Panc1 (cell line): ENCODE measurements around the gene NUDT3. TPM values are rescaled to one million over a fixed set of nuclear protein-coding genes. Genes with fewer than 3 reads are reported as not detected.

Experiments
- ATAC-seq: fragments of 200-7000 bp; cut with Tn5 transposase; 2 replicates; pipeline ENCODE4 v1.9.1; 2020; ENCODE audit warnings: mild to moderate bottlenecking, moderate library complexity
- BruUV-seq: library from RNA; stranded (reverse); fragments of 400-500 nt; replicated peaks from 2 replicates; lab custom pipeline; 2021; lab: Mats Ljungman, UMichigan
- CTCF ChIA-PET: fragments of 300-600 bp; sonication (Branson Sonifier 250); formaldehyde crosslinking; loops from one replicate; lab custom pipeline; 2022; ENCODE audit warnings: antibody characterized with exemption; lab: Charles Lee
- POLR2A ChIA-PET: fragments of 300-600 bp; sonication (Branson Sonifier 250); formaldehyde crosslinking; loops from one replicate; lab custom pipeline; 2022; ENCODE audit warnings: antibody characterized with exemption; lab: Charles Lee
- DNase-seq: peaks from one replicate; pipeline ENCODE4 v3.0.0-alpha.2; 2010; ENCODE audit warnings: low read depth, low spot score
- H3K27ac ChIP-seq: 2 replicates; pipeline ENCODE4 v1.5.1; 2011; ENCODE audit warnings: mild to moderate bottlenecking, low read length, inconsistent platforms
- H3K27me3 ChIP-seq: fragments of 200-500 bp; sonication (Bioruptor generic); 2 replicates; pipeline ENCODE4 v1.6.0; 2014; ENCODE audit warnings: low read length, inconsistent platforms; ENCODE audit not compliant: control insufficient read depth, insufficient read depth
- H3K36me3 ChIP-seq: fragments of 200-500 bp; sonication (Bioruptor generic); 2 replicates; pipeline ENCODE4 v1.5.1; 2014; ENCODE audit warnings: inconsistent platforms, mild to moderate bottlenecking, low read length, moderate library complexity; ENCODE audit not compliant: control insufficient read depth, insufficient read depth
- H3K4me1 ChIP-seq: 2 replicates; pipeline ENCODE4 v1.5.1; 2011; ENCODE audit warnings: inconsistent platforms, mild to moderate bottlenecking, low read length, moderate library complexity; ENCODE audit not compliant: control insufficient read depth, insufficient read depth
- H3K4me3 ChIP-seq, 2 experiments: 2 replicates each; pipeline ENCODE4 v1.5.1; 2011 to 2012; ENCODE audit warnings: low read depth in 2 of 2, low read length in 2 of 2, mild to moderate bottlenecking in 2 of 2, inconsistent platforms in 1 of 2, moderate library complexity in 1 of 2
- H3K9me3 ChIP-seq: fragments of 200-500 bp; sonication (Bioruptor generic); 2 replicates; pipeline ENCODE4 v1.5.1; 2014; ENCODE audit warnings: low read depth, mild to moderate bottlenecking, inconsistent platforms, low read length, moderate library complexity; ENCODE audit not compliant: control insufficient read depth, insufficient read depth
- POLR2AphosphoS5 ChIP-seq: IDR thresholded peaks from 2 replicates; pipeline ENCODE4 v1.6.1; 2012; ENCODE audit warnings: mild to moderate bottlenecking, low read depth, low read length, moderate library complexity
- SIN3A ChIP-seq: IDR thresholded peaks from 2 replicates; pipeline ENCODE4 v1.6.1; 2012; ENCODE audit warnings: low read depth, mild to moderate bottlenecking, low read length, moderate library complexity, borderline replicate concordance; ENCODE audit not compliant: insufficient read depth
- TCF7L2 ChIP-seq: IDR thresholded peaks from 2 replicates; pipeline ENCODE4 v1.6.1; 2011; ENCODE audit warnings: mild to moderate bottlenecking, low read depth, low read length, inconsistent platforms
- in situ Hi-C: cut with HindIII; loops from 2 replicates; pipeline ENCODE4 v1.10.0; 2016; ENCODE audit warnings: low sequenced_read_pairs, low pct_unique_long_range_greater_than_20kb
- intact Hi-C: fragments of 100-400 bp; cut with micrococcal nuclease; formaldehyde crosslinking; loops from one replicate; pipeline ENCODE4 v1.10.0; 2022; ENCODE audit not compliant: unreplicated experiment
- total RNA-seq: library from RNA; stranded (reverse); gene quantifications from one replicate; pipeline ENCODE4 v1.2.1, GENCODE V29; 2021; ENCODE audit not compliant: unreplicated experiment
- TF ChIP-seq, protein P1 (sequence below), 2 experiments: IDR thresholded peaks; 2 replicates each; pipeline ENCODE4 v1.6.1; 2011 to 2012; ENCODE audit warnings: low read depth in 2 of 2, control low read depth in 1 of 2, low read length in 1 of 2, mild to moderate bottlenecking in 1 of 2, moderate library complexity in 1 of 2; ENCODE audit not compliant: insufficient read depth in 1 of 2
- TF ChIP-seq, protein P2 (sequence below): fragments of 450-650 bp; IDR thresholded peaks from 2 replicates; pipeline ENCODE4 v1.5.1; 2017; ENCODE audit warnings: mild to moderate bottlenecking

NUDT3 gene
- total RNA-seq, 1 experiment from 2014 or later = 25.9 TPM

DNA sequence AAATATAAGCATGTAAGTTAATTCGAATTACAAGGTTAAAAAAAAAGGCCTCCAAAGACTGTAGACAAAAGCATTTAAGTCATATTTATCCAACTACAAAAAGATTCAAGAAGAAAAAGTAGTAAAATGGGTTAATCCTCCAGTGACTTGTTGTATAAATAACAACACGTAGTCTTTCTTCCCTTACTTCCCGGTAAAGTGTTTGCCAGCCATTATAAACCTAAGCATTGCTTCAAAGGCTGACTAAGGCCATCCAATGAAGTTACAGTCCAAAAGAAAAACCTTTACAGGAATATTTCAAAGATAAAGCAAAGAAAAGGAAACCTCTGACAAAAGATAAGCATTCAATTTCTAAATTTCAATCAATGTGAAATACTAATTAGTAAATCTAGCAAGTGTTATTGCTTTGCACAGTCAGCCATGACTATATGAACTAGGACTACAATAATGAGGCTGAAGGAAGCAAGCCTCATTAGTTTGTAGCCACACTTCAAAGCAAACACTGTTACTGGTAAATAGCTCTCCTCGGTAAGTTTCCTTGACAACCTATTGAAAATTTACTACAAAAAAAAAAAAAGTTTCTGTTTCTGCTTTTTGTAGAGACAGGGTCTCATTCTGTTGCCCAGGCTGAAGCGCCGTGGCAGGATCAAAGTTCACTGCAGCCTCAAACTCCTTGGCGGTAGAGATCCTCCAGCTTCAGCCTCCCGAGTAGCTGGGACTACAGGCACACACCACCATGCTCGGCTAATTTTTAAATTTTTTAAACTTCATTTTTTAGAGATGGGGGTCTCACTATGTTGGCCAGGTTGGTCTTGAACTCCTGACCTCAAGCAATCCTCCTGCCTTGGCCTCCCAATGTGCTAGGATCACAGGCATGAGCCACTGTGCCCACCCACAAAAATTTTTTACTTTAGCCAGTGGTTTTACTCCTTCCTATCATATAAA, 46.0 kb downstream of the NUDT3 start:
- ATAC-seq (no peak), DNase-seq (no peak)
- Histone ChIP-seq H3K4me3 (no peak overlapping the region), H3K9me3 (no peaks in the 10 kb centered on the region), H3K27me3 (no peaks in the 10 kb centered on the region), H3K36me3 (no peaks in the 10 kb centered on the region), H3K27ac (no peak overlapping the region), H3K4me1 (peaks cover 10% of the 10 kb centered on the region; the same call in 1 of the 2 replicates)
- TF ChIP-seq SIN3A (no peak), POLR2AphosphoS5 (no peak), TCF7L2 (no peak)
- TF ChIP-seq, protein P1, sequence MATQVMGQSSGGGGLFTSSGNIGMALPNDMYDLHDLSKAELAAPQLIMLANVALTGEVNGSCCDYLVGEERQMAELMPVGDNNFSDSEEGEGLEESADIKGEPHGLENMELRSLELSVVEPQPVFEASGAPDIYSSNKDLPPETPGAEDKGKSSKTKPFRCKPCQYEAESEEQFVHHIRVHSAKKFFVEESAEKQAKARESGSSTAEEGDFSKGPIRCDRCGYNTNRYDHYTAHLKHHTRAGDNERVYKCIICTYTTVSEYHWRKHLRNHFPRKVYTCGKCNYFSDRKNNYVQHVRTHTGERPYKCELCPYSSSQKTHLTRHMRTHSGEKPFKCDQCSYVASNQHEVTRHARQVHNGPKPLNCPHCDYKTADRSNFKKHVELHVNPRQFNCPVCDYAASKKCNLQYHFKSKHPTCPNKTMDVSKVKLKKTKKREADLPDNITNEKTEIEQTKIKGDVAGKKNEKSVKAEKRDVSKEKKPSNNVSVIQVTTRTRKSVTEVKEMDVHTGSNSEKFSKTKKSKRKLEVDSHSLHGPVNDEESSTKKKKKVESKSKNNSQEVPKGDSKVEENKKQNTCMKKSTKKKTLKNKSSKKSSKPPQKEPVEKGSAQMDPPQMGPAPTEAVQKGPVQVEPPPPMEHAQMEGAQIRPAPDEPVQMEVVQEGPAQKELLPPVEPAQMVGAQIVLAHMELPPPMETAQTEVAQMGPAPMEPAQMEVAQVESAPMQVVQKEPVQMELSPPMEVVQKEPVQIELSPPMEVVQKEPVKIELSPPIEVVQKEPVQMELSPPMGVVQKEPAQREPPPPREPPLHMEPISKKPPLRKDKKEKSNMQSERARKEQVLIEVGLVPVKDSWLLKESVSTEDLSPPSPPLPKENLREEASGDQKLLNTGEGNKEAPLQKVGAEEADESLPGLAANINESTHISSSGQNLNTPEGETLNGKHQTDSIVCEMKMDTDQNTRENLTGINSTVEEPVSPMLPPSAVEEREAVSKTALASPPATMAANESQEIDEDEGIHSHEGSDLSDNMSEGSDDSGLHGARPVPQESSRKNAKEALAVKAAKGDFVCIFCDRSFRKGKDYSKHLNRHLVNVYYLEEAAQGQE (IDR thresholded peaks at IDR 0.05; ENCODE audit: insufficient read depth in 1 of 2, low read depth in 2 of 2, low read length in 1 of 2) = no peak
- TF ChIP-seq, protein P2, sequence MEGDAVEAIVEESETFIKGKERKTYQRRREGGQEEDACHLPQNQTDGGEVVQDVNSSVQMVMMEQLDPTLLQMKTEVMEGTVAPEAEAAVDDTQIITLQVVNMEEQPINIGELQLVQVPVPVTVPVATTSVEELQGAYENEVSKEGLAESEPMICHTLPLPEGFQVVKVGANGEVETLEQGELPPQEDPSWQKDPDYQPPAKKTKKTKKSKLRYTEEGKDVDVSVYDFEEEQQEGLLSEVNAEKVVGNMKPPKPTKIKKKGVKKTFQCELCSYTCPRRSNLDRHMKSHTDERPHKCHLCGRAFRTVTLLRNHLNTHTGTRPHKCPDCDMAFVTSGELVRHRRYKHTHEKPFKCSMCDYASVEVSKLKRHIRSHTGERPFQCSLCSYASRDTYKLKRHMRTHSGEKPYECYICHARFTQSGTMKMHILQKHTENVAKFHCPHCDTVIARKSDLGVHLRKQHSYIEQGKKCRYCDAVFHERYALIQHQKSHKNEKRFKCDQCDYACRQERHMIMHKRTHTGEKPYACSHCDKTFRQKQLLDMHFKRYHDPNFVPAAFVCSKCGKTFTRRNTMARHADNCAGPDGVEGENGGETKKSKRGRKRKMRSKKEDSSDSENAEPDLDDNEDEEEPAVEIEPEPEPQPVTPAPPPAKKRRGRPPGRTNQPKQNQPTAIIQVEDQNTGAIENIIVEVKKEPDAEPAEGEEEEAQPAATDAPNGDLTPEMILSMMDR = no peak
- CTCF ChIA-PET = interaction anchor here (0.6 kb wide), 1 partner anchor 147 kb away, joined by 3 read pairs; no protein-coding TSS in a partner anchor
- POLR2A ChIA-PET = interaction anchor here (0.6 to 0.7 kb wide), 2 partner anchors 52 to 123 kb away, joined by 3 to 4 read pairs; no protein-coding TSS in a partner anchor
- BruUV-seq = no TSS peak
- intact Hi-C loops = no loop called here
- in situ Hi-C loops = no loop called here

DNA sequence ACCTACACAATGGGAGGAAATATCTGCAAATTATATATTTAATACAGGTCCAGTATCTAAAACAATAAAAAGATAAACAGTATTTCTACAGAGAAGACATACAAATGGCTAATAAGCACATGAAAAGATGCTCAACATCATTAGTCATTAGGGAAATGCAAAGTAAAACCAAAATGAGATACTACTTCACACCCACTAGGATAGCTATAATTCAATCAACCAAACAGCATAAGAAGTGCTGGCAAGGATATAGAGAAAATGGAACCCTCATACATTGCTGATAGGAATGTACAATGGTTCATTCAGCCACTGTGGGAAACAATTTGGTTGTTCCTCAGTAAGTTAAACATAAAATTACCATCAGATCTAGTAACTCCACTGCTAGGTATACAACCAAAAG, 48.7 kb downstream of the NUDT3 start:
- DNase-seq (no peak), ATAC-seq (no peak)
- no peak overlapping the region for H3K27ac ChIP-seq
- ChIA-PET POLR2A (no interaction called here), CTCF (no interaction called here)
- in situ Hi-C loops = no loop called here
- H3K36me3 ChIP-seq = no peaks in the 10 kb centered on the region
- intact Hi-C loops = no loop called here
- H3K4me3 ChIP-seq = no peak overlapping the region
- BruUV-seq = no TSS peak
- H3K4me1 ChIP-seq = peaks cover 12% of the 10 kb centered on the region; the same call in 1 of the 2 replicates
- H3K27me3 ChIP-seq = no peaks in the 10 kb centered on the region
- H3K9me3 ChIP-seq = no peaks in the 10 kb centered on the region
- TF ChIP-seq POLR2AphosphoS5 = no peak
- TF ChIP-seq TCF7L2 = no peak
- TF ChIP-seq, protein P1 (IDR thresholded peaks at IDR 0.05; ENCODE audit: insufficient read depth in 1 of 2, low read depth in 2 of 2, low read length in 1 of 2) = no peak
- TF ChIP-seq, protein P2 = no peak
